Measurements from ENCODE around the gene MYO9B.

DNA sequence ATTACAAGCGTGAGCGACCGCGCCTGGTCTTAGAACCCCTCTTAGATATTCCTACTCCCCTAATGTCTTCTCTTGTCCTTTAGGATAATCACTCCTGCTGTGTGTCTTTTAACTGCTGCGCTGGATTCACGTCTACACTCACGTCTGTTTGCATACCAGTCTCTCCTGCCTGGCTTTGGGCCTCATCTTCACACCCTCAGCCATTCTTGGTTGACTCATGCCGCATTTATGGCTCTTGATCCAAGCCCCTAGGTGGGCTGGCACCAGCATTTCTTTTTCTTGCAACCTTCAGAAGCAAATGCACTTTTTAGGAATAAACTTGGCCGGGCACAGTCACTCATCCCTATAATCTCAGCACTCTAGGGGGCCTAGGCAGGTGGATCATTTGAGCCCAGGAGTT, 22.7 kb downstream of the MYO9B start:
- TF ChIP-seq, protein P1, sequence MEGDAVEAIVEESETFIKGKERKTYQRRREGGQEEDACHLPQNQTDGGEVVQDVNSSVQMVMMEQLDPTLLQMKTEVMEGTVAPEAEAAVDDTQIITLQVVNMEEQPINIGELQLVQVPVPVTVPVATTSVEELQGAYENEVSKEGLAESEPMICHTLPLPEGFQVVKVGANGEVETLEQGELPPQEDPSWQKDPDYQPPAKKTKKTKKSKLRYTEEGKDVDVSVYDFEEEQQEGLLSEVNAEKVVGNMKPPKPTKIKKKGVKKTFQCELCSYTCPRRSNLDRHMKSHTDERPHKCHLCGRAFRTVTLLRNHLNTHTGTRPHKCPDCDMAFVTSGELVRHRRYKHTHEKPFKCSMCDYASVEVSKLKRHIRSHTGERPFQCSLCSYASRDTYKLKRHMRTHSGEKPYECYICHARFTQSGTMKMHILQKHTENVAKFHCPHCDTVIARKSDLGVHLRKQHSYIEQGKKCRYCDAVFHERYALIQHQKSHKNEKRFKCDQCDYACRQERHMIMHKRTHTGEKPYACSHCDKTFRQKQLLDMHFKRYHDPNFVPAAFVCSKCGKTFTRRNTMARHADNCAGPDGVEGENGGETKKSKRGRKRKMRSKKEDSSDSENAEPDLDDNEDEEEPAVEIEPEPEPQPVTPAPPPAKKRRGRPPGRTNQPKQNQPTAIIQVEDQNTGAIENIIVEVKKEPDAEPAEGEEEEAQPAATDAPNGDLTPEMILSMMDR (IDR thresholded peaks at IDR 0.05) = no peak
- TF ChIP-seq POLR2AphosphoS5 (IDR thresholded peaks at IDR 0.05; ENCODE audit: low read depth, low read length) (no peak), TCF7L2 (IDR thresholded peaks at IDR 0.05; ENCODE audit: low read depth, low read length) (no peak)

All from Panc1 (cell line).